ENCODE results near the gene EIF4E. TPM values are rescaled to one million over a fixed set of nuclear protein-coding genes. Genes with fewer than 3 reads are reported as not detected.

EIF4E gene
- total and polyA plus RNA-seq, 2 donors (not counting 1 experiment from before 2014, with no cell fraction given), result 20.9 to 71.2 TPM

DNA sequence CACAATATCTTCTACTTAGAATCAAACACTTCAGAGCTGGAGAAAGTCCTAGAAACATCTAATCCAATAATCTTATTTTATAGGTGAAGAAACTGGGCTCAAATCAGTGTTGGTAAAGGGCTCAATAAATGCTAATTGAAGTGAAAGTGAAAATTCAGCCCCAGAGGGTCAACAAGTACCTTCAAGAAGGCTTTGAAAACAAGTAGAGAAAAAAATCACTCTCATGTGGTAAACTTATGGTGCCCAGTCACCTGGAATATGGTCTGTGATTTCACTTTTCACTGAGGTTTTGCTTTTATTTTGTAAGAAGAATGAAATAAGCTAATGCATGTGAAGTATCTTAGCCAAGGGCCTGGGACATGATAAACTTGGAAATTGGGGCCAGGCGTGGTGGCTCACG is 29.1 kb upstream of the EIF4E start:
- H3K27me3 ChIP-seq (replicated peaks in 1 of 4; ENCODE audit: control extremely low read depth in 1 of 4, control insufficient read depth in 3 of 4, insufficient read depth in 4 of 4, low read length in 3 of 4), result no peaks in the 10 kb centered on the region
- no peaks in the 10 kb centered on the region for H3K9me3 ChIP-seq (ENCODE audit: control extremely low read depth in 1 of 3, control insufficient read depth in 2 of 3, insufficient read depth in 1 of 3, low read length in 2 of 3)
- no peaks in the 10 kb centered on the region for H3K36me3 ChIP-seq (replicated peaks in 1 of 2; ENCODE audit: control extremely low read depth in 1 of 2, control insufficient read depth in 1 of 2, extremely low read depth in 1 of 2, insufficient read depth in 2 of 2, low read length in 1 of 2)
- ATAC-seq (ENCODE audit: low read depth) (no peak), DNase-seq (no peak)
- H3K9ac ChIP-seq (ENCODE audit: low read length), result no peak overlapping the region
- H4K20me1 ChIP-seq (ENCODE audit: control insufficient read depth, insufficient read depth, low read length, poor library complexity, severe bottlenecking), result no peaks in the 10 kb centered on the region
- H3K4me2 ChIP-seq (replicated peaks; ENCODE audit: low read depth, low read length, poor library complexity, severe bottlenecking), result no peak overlapping the region
- Mint-ChIP-seq H3K27ac (no peak overlapping the region), H3K9me3 (ENCODE audit: insufficient read depth) (no peaks in the 10 kb centered on the region), H3K4me3 (no peak overlapping the region), H3K4me1 (no peaks in the 10 kb centered on the region), H3K27me3 (peaks cover 9% of the 10 kb centered on the region)
- H3K4me1 ChIP-seq (ENCODE audit: control insufficient read depth in 2 of 2, insufficient read depth in 2 of 2, low read length in 2 of 2), result no peaks in the 10 kb centered on the region
- CTCF ChIA-PET, result no interaction called here
- H3K4me3 ChIP-seq (ENCODE audit: control extremely low read depth in 1 of 5, extremely low read depth in 1 of 5, insufficient read depth in 1 of 5, low read depth in 2 of 5, low read length in 4 of 5), result no peak overlapping the region
- TF ChIP-seq, protein P1, sequence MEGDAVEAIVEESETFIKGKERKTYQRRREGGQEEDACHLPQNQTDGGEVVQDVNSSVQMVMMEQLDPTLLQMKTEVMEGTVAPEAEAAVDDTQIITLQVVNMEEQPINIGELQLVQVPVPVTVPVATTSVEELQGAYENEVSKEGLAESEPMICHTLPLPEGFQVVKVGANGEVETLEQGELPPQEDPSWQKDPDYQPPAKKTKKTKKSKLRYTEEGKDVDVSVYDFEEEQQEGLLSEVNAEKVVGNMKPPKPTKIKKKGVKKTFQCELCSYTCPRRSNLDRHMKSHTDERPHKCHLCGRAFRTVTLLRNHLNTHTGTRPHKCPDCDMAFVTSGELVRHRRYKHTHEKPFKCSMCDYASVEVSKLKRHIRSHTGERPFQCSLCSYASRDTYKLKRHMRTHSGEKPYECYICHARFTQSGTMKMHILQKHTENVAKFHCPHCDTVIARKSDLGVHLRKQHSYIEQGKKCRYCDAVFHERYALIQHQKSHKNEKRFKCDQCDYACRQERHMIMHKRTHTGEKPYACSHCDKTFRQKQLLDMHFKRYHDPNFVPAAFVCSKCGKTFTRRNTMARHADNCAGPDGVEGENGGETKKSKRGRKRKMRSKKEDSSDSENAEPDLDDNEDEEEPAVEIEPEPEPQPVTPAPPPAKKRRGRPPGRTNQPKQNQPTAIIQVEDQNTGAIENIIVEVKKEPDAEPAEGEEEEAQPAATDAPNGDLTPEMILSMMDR (IDR thresholded peaks at IDR 0.05), result no peak
- TF ChIP-seq EZH2 (IDR thresholded peaks at IDR 0.05; ENCODE audit: borderline replicate concordance, insufficient read depth, low read depth, low read length, poor library complexity, severe bottlenecking), result no peak
- WGBS (ENCODE audit: insufficient coverage), result 100% methylated on average over 2 of the region's 2 CpGs
- no peaks in the 10 kb centered on the region for H3K79me2 ChIP-seq (ENCODE audit: control insufficient read depth, insufficient read depth, low read length)
- no peak overlapping the region for H3K27ac ChIP-seq (ENCODE audit: low read length in 2 of 2)
- intact Hi-C loops (cut with micrococcal nuclease), result no loop called here
- no peak overlapping the region for H2AFZ ChIP-seq (ENCODE audit: insufficient read depth, low read depth, low read length, poor library complexity, severe bottlenecking)
- POLR2A ChIA-PET, result no interaction called here

DNA sequence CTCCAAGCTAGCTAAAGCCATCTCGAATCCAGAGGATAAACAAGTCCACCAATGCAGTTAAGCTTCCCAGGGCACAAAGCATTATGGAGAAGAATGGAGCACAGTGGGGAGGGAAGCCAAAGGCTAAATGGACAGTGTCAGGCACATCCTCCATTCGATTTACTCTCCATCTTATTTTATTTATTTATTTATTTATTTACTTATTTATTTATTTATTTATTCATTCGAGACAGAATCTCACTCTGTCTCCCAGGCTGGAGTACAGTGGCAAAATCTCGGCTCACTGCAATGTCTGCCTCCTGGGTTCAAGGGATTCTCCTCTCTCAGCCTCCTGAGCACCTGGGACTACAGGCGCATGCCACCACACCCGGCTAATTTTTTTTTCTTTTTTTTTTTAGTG is 26.3 kb upstream of the EIF4E start:
- H3K27ac ChIP-seq (ENCODE audit: low read length in 2 of 2), result no peak overlapping the region
- intact Hi-C loops (cut with micrococcal nuclease), result no loop called here
- H3K79me2 ChIP-seq (ENCODE audit: control insufficient read depth, insufficient read depth, low read length), result no peaks in the 10 kb centered on the region
- ChIA-PET CTCF (no interaction called here), POLR2A (no interaction called here)
- H3K9me3 Mint-ChIP-seq (ENCODE audit: insufficient read depth), result no peaks in the 10 kb centered on the region
- no peak for DNase-seq
- H3K4me3 ChIP-seq (ENCODE audit: control extremely low read depth in 1 of 5, extremely low read depth in 1 of 5, insufficient read depth in 1 of 5, low read depth in 2 of 5, low read length in 4 of 5), result no peak overlapping the region
- no peak overlapping the region for H2AFZ ChIP-seq (ENCODE audit: insufficient read depth, low read depth, low read length, poor library complexity, severe bottlenecking)
- H3K36me3 ChIP-seq (replicated peaks in 1 of 2; ENCODE audit: control extremely low read depth in 1 of 2, control insufficient read depth in 1 of 2, extremely low read depth in 1 of 2, insufficient read depth in 2 of 2, low read length in 1 of 2), result no peaks in the 10 kb centered on the region
- H3K27me3 Mint-ChIP-seq, result peaks cover 9% of the 10 kb centered on the region
- no CpG with 5 or more reads among the region's 6 CpGs for WGBS (ENCODE audit: insufficient coverage)
- no peak overlapping the region for H3K4me2 ChIP-seq (replicated peaks; ENCODE audit: low read depth, low read length, poor library complexity, severe bottlenecking)
- no peak overlapping the region for H3K4me3 Mint-ChIP-seq
- TF ChIP-seq, protein P1 (IDR thresholded peaks at IDR 0.05), result no peak
- TF ChIP-seq EZH2 (IDR thresholded peaks at IDR 0.05; ENCODE audit: borderline replicate concordance, insufficient read depth, low read depth, low read length, poor library complexity, severe bottlenecking), result no peak
- no peak for ATAC-seq (ENCODE audit: low read depth)
- H4K20me1 ChIP-seq (ENCODE audit: control insufficient read depth, insufficient read depth, low read length, poor library complexity, severe bottlenecking), result no peaks in the 10 kb centered on the region
- no peaks in the 10 kb centered on the region for H3K27me3 ChIP-seq (replicated peaks in 1 of 4; ENCODE audit: control extremely low read depth in 1 of 4, control insufficient read depth in 3 of 4, insufficient read depth in 4 of 4, low read length in 3 of 4)
- no peak overlapping the region for H3K9ac ChIP-seq (ENCODE audit: low read length)
- H3K27ac Mint-ChIP-seq, result no peak overlapping the region
- no peaks in the 10 kb centered on the region for H3K9me3 ChIP-seq (ENCODE audit: control extremely low read depth in 1 of 3, control insufficient read depth in 2 of 3, insufficient read depth in 1 of 3, low read length in 2 of 3)
- no peaks in the 10 kb centered on the region for H3K4me1 ChIP-seq (ENCODE audit: control insufficient read depth in 2 of 2, insufficient read depth in 2 of 2, low read length in 2 of 2)
- H3K4me1 Mint-ChIP-seq, result no peaks in the 10 kb centered on the region

Data from B cell (primary cell).